ENCODE data around the gene HSF2BP.

HSF2BP gene

GRCh38 chr21:43659136-43660000 is at the start of gene HSF2BP, which contains the start of gene RRP1B:
HSF2BP (minus strand) TSS chr21:43659488; CDS start chr21:43658096, 1,392 bp downstream.
RRP1B (plus strand) TSS chr21:43659560; CDS start chr21:43659665, 105 bp downstream.
- H3K36me3 Mint-ChIP-seq (ENCODE audit: low read depth): peaks cover 24% of the 10 kb centered on the region
- peak within 1 kb of the TSS; percentile 99 for H3K4me3 Mint-ChIP-seq
- TF ChIP-seq CTCF (IDR thresholded peaks at IDR 0.05): no peak
- peak; percentile 87 for DNase-seq
- peaks cover 37% of the 10 kb centered on the region for H3K4me1 Mint-ChIP-seq
- H3K27me3 Mint-ChIP-seq (ENCODE audit: low read depth, poor library complexity): peaks cover under 1% of the 10 kb centered on the region
- H3K9me3 Mint-ChIP-seq: no peaks in the 10 kb centered on the region
- peak within 1 kb of the TSS; percentile 95 for H3K27ac Mint-ChIP-seq

GRCh38 chr21:43708745-43709381 is 49.6 kb upstream of the HSF2BP start:
- no peak overlapping the region for H3K4me3 Mint-ChIP-seq
- no peaks in the 10 kb centered on the region for H3K36me3 Mint-ChIP-seq (ENCODE audit: low read depth)
- H3K4me1 Mint-ChIP-seq: peaks cover 24% of the 10 kb centered on the region
- H3K27ac Mint-ChIP-seq: no peak overlapping the region
- H3K27me3 Mint-ChIP-seq (ENCODE audit: low read depth, poor library complexity): peaks cover 26% of the 10 kb centered on the region
- no peak for DNase-seq
- no peak for TF ChIP-seq CTCF (IDR thresholded peaks at IDR 0.05)
- no peaks in the 10 kb centered on the region for H3K9me3 Mint-ChIP-seq

- no peaks in the 10 kb centered on the region for H3K9me3 Mint-ChIP-seq
- TF ChIP-seq CTCF (IDR thresholded peaks at IDR 0.05): no peak
- no peaks in the 10 kb centered on the region for H3K36me3 Mint-ChIP-seq (ENCODE audit: low read depth)
- no peak for DNase-seq
- peaks cover 32% of the 10 kb centered on the region for H3K4me1 Mint-ChIP-seq
- no peak overlapping the region for H3K4me3 Mint-ChIP-seq
- peaks cover 23% of the 10 kb centered on the region for H3K27me3 Mint-ChIP-seq (ENCODE audit: low read depth, poor library complexity)
- H3K27ac Mint-ChIP-seq: no peak overlapping the region
Observed at GRCh38 chr21:43707462-43707861, 48.2 kb upstream of the HSF2BP start.

GRCh38 chr21:43703035-43703880 is 44.0 kb upstream of the HSF2BP start:
- no peaks in the 10 kb centered on the region for H3K36me3 Mint-ChIP-seq (ENCODE audit: low read depth)
- TF ChIP-seq CTCF (IDR thresholded peaks at IDR 0.05): no peak
- peaks cover 40% of the 10 kb centered on the region for H3K4me1 Mint-ChIP-seq
- H3K27ac Mint-ChIP-seq: peak overlapping the region; percentile 96
- no peak for DNase-seq
- H3K4me3 Mint-ChIP-seq: peak overlapping the region; percentile 21
- H3K27me3 Mint-ChIP-seq (ENCODE audit: low read depth, poor library complexity): peaks cover 8% of the 10 kb centered on the region
- H3K9me3 Mint-ChIP-seq: no peaks in the 10 kb centered on the region

GRCh38 chr21:43702785-43703034 is 43.4 kb upstream of the HSF2BP start:
- peak overlapping the region; percentile 21 for H3K4me3 Mint-ChIP-seq
- peak overlapping the region; percentile 69 for H3K27ac Mint-ChIP-seq
- no peak for TF ChIP-seq CTCF (IDR thresholded peaks at IDR 0.05)
- peaks cover 46% of the 10 kb centered on the region for H3K4me1 Mint-ChIP-seq
- H3K36me3 Mint-ChIP-seq (ENCODE audit: low read depth): peaks cover 4% of the 10 kb centered on the region
- H3K27me3 Mint-ChIP-seq (ENCODE audit: low read depth, poor library complexity): peaks cover 8% of the 10 kb centered on the region
- DNase-seq: no peak
- H3K9me3 Mint-ChIP-seq: no peaks in the 10 kb centered on the region
